Measurements from ENCODE around the gene DHX9. TPM values are rescaled to one million over a fixed set of nuclear protein-coding genes. Genes with fewer than 3 reads are reported as not detected.

Gene DHX9
- polyA plus RNA-seq, 1 experiment: 111 TPM

DNA sequence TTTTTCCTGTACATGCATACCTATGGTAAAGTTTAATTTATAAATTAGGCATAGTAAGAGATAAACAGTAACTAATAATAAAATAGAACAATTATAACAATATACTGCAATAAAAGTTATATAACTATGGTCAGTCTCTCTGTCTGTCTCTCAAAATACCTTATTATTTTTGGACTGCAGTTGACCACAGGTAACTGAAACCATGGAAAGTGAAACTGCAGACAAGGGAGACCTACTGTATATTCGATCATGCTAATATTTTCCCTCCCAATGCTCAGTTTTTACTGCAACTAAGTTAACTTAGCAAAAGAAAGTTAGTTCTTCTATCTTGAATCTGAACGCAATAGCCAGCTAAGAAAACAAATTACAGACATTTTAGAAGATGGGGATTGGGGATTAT, 12.3 kb upstream of the DHX9 start:
- POLR2A ChIA-PET: no interaction called here
- DNase-seq (ENCODE audit: low read depth): no peak
- H3K36me3 ChIP-seq (ENCODE audit: control insufficient read depth, insufficient read depth, low read length): no peaks in the 10 kb centered on the region
- CTCF ChIA-PET: interaction anchor here (1.1 kb wide), 1 partner anchor 21 kb away, joined by 3 read pairs; no protein-coding TSS in a partner anchor
- no peaks in the 10 kb centered on the region; the same call in 1 of the 2 replicates for H3K27me3 ChIP-seq (ENCODE audit: control insufficient read depth, insufficient read depth, low read length)
- no peak overlapping the region for H3K4me3 ChIP-seq (ENCODE audit: low read depth, low read length)
- TF ChIP-seq, protein P1, sequence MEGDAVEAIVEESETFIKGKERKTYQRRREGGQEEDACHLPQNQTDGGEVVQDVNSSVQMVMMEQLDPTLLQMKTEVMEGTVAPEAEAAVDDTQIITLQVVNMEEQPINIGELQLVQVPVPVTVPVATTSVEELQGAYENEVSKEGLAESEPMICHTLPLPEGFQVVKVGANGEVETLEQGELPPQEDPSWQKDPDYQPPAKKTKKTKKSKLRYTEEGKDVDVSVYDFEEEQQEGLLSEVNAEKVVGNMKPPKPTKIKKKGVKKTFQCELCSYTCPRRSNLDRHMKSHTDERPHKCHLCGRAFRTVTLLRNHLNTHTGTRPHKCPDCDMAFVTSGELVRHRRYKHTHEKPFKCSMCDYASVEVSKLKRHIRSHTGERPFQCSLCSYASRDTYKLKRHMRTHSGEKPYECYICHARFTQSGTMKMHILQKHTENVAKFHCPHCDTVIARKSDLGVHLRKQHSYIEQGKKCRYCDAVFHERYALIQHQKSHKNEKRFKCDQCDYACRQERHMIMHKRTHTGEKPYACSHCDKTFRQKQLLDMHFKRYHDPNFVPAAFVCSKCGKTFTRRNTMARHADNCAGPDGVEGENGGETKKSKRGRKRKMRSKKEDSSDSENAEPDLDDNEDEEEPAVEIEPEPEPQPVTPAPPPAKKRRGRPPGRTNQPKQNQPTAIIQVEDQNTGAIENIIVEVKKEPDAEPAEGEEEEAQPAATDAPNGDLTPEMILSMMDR (IDR thresholded peaks at IDR 0.05; ENCODE audit: insufficient read depth, low read depth, low read length): no peak

DNA sequence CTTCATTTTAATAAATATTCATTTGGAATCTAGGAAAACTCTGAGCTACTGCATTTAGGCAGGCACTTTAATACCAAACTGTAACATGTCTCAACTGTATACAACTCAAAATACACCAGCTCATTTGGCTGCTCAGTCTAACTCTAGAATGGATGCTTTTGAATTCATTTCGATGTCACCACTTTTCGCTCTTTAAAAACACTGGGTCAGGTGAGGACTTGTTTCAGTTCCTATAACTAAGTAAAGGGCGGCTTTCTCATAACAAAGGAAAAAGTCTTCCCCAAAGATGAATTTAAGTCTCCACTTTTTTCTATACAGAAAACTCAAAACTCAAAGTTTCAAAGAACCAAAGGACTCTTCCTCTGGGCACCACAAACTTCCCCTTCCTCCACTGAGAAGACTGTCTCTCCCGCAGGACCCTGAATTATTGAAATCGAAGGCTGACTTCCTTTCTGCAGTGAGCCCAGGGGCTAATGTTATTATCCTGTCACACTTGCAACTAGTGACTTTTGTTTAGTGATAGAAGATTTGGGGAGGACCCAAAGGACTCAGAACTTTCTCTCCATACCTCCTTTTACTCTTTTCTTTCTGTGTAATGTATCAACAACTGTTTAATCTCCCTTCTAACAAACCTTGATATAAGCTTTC, 9.7 kb upstream of the DHX9 start:
- Histone ChIP-seq H3K4me3 (ENCODE audit: low read depth, low read length) (no peak overlapping the region), H3K27me3 (ENCODE audit: control insufficient read depth, insufficient read depth, low read length) (no peaks in the 10 kb centered on the region; the same call in 1 of the 2 replicates), H3K36me3 (ENCODE audit: control insufficient read depth, insufficient read depth, low read length) (no peaks in the 10 kb centered on the region)
- TF ChIP-seq, protein P1 (IDR thresholded peaks at IDR 0.05; ENCODE audit: insufficient read depth, low read depth, low read length): no peak
- ChIA-PET POLR2A (interaction anchor here (0.6 kb wide), 1 partner anchor 75 kb away, joined by 3 read pairs; no protein-coding TSS in a partner anchor), CTCF (no interaction called here)
- no peak for DNase-seq (ENCODE audit: low read depth)

DNA sequence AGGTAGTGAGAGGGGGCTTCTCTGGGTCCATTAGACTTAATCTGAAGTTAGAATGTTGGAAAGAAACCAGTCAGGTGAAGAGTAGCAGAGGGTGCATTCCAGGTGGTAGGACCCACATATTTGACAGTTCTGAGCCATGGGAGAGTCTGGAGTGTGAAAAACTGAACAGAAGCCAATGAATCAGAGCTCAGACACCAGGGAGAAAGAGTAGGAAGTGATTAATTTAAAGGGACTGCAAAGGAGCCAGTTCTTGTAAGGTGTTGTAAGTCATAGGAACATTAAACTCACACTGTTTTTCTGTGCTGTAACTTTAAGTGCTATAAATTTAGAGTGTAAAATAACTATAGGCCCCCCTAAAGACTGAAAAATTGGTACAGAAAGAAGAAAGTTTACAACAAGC, 5.9 kb upstream of the DHX9 start:
- POLR2A ChIA-PET: no interaction called here
- no peak for DNase-seq (ENCODE audit: low read depth)
- H3K4me3 ChIP-seq (ENCODE audit: low read depth, low read length): no peak overlapping the region
- CTCF ChIA-PET: no interaction called here
- no peaks in the 10 kb centered on the region for H3K36me3 ChIP-seq (ENCODE audit: control insufficient read depth, insufficient read depth, low read length)
- no peaks in the 10 kb centered on the region for H3K27me3 ChIP-seq (ENCODE audit: control insufficient read depth, insufficient read depth, low read length)
- TF ChIP-seq, protein P1 (IDR thresholded peaks at IDR 0.05; ENCODE audit: insufficient read depth, low read depth, low read length): no peak

DNA sequence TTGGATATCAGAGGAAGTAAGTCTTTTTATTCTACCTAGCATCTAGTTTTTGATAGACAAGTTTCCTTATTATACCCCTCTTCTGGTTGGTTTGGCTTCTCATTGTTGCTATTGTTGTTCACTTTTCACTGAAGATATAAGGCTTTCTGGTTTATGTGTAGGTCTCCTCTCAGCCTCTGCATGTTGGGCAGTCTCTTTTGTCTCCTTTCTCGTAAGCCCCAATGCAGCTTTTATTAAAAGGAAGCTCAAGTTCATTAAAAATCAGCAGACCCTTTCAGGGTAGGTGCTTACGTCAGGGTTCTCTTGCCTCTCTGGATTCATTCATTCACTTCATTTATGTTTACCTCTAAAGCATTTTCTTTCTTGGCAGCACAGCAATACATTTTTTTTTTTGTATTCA, 4.8 kb upstream of the DHX9 start:
- ChIA-PET CTCF (no interaction called here), POLR2A (interaction anchor here (0.6 kb wide), 1 partner anchor 1579 kb away, joined by 3 read pairs; no protein-coding TSS in a partner anchor)
- Histone ChIP-seq H3K4me3 (ENCODE audit: low read depth, low read length) (no peak overlapping the region), H3K36me3 (ENCODE audit: control insufficient read depth, insufficient read depth, low read length) (no peaks in the 10 kb centered on the region), H3K27me3 (ENCODE audit: control insufficient read depth, insufficient read depth, low read length) (no peaks in the 10 kb centered on the region)
- TF ChIP-seq, protein P1 (IDR thresholded peaks at IDR 0.05; ENCODE audit: insufficient read depth, low read depth, low read length): no peak
- no peak for DNase-seq (ENCODE audit: low read depth)

DNA sequence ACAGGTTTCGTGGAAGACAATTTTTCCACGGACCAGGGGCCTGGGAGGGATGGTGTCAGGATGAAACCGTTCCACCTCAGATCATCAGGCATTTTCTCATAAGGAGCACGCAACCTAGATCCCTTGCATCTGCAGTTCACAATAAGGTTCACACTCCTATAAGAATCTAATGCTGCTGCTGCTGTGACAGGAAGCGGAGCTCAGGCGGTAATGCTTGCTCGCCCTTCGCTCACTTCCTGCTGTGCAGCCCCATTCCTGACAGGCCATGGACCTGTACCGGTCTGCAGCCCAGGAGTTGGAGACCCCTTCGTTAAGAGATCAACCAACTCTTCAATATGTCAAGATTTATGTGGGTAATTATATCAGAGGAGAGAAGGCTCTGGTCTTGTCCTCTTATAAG, 3.3 kb upstream of the DHX9 start:
- TF ChIP-seq, protein P1 (IDR thresholded peaks at IDR 0.05; ENCODE audit: insufficient read depth, low read depth, low read length): no peak
- DNase-seq (ENCODE audit: low read depth): no peak
- Histone ChIP-seq H3K27me3 (ENCODE audit: control insufficient read depth, insufficient read depth, low read length) (no peaks in the 10 kb centered on the region), H3K36me3 (ENCODE audit: control insufficient read depth, insufficient read depth, low read length) (no peaks in the 10 kb centered on the region), H3K4me3 (ENCODE audit: low read depth, low read length) (no peak overlapping the region)
- POLR2A ChIA-PET: no interaction called here
- CTCF ChIA-PET: no interaction called here
